Amniotic stem cell (primary cell): ENCODE results near the gene KRT36.

Experiments used
- DNase-seq: peaks from one replicate; lab custom pipeline; 2025; lab: John Stamatoyannopoulos, UW

The KRT36 gene

DNA sequence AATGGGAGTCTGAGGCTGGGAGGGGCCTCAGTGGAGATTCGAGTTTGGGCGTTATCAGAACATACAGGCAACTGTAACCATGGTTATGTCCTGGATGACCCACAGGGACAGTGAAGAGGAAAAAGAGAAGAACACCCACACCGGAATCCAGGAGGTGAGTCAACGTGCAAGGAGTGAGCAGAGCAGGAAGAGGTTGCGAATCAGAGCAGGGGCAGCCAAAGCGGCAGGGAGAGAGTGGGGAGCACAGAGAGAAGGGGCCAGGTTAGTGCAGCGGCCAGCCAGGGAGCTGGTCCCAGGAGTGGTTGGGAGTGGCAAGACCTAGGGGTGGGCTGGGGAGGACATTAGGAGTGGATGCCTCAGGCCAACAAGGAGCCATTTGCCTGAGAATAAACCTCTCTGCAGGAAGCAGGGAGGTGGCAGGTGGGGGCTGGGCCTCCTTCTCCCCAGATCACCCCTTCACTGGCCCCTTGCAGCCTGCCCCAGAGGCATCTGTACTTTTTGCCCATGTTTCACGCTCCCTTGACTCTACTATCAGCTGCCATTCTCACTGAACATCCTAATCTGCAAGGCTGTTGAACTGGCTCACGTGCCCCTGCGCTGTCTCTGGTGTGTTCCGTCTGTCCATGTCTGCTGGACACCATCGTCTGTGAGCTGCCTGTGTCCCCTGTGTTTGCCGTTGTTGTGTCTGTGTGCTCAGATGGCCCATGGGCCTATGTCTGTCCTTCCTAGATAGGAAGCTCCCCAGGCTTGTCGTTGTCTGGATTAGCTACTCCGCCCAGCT lies 10.6 kb upstream of the KRT36 start:
- DNase-seq, result peak; percentile 9

DNA sequence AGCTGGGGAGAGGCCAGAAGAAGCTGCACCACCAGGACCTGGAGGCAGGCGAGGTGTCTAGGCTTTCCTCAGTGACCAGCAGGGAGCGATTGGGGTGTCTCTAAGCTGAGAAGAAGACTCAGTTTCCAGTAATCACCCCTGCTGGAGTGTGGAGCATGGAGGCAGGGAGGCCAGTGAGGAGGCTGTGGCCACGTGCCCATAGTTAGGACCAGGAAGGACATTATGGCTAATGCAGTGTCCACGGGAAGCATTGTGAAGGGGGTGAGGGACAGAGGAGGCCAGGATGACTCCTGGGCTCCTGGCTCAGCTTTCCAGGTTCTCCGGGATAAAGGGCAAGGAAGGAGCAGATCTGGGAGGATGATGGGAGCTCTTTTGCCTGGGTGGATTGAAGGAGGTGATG lies 10.0 kb upstream of the KRT36 start:
- DNase-seq, result no peak

DNA sequence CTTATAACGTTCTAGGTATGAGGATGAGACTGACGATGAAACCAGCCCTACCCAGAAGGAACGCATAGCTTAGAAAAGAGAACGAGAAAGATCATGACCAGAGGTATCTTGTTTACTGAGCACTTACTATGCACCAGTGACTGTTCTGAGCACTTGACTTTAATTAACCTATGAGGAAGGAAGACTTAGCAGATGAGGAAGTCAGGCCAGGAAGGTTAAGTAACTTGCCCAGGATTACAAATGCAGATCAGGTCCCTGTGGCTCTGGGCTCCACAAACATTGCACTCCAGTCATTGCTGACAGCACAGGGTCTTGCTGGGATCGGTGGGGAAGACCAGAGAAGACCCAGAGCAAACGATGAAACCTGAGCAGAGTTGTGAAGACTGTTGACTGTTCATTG lies 8.6 kb upstream of the KRT36 start:
- DNase-seq, result no peak

DNA sequence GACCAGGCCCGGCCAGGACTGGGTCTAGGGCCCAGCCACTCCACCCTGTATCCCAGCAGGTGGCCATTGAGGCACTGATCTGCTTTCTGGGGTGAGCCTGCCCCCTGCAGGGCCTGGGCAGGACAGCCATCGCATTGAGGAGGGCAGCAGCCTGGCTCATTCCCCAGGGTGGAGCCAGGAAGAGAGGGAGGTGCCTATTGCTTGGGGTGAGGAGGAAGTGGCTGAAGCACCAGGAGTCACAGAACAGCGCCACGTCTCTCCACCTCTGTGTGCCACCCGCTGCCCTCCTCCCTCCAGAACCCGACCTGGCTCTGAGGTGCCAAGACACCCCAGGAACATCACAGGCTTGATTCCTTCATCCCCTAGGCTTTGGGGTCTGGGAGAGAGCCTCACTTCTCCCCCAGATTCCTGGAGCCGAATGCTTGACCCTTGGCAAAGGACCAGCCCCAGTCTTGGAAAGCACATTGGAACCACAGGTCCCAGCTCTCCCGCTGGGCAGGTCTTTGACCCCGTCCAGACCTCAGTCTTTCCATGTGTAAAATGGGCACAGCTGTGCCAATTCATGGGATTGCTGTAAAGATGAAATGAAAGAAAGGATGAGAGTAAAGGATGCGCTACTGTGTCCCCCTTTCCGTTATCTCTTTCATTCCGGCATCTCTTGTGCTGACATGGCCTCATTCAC lies 7.2 kb upstream of the KRT36 start:
- DNase-seq, result peak; percentile 16

DNA sequence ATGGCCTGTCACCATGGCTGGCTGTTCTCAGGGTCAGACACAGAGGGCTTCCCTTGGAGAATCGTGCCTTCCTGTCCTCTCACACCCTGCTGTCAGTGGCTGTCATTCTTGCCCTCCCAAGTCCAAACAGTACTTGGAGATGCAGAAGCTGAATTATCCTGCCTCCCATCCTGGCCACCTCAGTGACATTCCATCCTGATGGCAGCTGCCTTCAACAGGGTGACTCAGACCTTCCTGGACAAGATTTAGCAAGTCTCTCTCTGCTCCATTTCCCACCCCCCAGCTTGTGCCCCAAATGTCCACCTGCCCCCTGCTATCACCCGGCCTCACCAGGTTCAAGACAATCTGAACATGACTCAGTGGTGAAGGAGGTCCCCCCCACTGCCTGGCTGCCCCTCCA lies 4.8 kb upstream of the KRT36 start:
- DNase-seq, result no peak

DNA sequence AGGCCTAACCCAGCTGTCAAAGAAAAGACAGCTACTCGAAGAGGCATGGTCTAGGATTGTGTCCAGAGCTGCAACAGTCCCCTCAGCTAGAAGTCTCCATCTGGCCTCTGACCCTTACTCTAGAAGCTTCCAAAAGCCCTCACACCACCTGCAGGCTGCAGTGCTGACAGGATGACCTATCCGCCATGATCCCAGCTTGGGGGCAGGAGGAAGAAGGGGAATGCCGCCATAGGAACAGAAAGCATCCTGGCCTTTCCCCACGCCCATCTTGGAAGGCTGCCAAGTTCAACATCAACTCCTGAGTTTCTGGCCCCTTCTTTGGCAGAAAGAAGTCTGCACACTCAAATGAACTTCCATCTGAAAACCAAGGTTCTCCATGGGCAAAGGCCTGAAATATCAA lies 3.1 kb upstream of the KRT36 start:
- no peak for DNase-seq

DNA sequence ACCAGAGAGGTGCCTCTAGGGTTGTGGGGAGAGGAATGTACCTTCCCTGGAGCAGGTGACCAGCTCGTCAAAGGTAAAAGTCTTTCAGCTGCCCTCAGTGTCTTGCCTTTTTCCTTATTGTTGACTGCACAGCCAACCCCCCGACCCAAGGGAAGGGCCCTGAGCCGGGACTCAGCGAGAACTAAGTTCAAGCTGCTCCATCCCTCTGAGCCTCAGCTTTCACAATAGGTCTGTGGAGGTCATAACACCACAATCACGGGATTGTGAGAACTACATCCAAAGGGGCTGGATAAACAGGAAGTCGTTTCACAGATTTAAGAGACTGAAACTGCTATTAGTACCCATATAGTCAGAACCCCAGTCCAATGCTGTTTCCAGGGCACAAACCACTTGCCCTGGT lies 2.6 kb upstream of the KRT36 start:
- no peak for DNase-seq

DNA sequence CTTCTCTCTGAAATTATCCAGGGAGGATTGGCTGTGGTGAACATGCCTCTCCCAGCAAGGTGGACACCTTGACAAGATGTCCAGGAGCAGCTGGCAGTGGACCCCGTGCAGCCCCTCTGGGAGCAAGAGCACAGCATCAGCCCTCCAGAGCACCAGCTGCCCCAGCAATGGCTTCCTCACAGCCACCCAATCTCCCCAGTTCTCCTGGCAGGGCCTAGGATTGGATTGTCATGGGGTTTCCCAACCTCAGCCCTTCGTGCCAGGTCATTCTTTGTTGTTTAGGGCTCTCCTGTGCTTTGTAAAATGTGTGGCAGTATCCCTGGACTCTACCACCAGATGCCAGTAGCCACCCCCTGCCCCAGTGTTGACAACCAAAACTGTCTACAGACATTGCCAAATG lies 1.8 kb upstream of the KRT36 start:
- no peak for DNase-seq

DNA sequence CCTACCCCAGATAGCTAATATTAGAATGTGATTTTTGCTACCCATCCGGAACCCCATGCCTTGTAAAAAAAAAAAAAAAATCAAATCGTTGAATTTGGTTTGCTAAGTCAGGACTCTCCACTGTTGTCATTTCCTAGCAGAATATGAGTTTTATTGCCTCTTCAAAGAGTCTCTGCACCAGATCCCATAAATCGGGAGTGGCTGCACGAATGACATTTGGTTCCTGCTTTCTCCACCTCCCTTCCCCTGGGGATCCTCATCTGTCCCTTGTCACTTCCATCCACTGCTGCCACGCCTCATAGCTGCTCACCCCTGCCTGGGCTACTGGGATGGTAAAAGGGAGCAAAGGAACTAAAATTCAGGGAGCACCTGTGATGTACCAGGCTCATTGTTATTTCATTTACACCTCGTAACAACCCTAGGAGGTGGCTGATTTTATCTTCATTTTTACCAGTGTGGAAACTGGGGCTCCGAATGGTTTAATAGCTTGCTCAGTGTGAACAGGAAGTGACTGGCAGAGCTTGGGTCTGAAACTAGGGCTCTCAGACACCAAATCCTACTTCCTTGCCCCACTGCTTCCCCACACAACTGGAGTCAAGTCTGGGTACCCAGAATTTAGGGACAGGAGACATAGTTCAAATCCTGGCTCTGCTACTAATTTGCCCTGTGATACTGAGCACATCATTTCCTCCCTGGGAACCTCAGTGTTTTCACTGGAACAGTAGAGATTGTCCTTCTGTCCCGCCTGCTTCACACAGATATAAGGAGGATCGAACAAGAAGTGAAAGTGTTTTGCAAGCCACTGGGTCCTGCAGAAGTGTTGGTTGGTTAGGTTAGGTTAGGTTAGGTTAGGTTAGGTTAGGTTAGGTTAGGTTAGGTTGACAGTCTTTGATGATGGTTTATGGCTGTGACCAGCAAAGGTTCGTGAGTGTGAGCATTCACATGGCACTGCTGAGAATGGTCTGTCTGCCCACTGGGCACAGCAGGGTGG lies 585 bp upstream of the KRT36 start:
- no peak for DNase-seq

DNA sequence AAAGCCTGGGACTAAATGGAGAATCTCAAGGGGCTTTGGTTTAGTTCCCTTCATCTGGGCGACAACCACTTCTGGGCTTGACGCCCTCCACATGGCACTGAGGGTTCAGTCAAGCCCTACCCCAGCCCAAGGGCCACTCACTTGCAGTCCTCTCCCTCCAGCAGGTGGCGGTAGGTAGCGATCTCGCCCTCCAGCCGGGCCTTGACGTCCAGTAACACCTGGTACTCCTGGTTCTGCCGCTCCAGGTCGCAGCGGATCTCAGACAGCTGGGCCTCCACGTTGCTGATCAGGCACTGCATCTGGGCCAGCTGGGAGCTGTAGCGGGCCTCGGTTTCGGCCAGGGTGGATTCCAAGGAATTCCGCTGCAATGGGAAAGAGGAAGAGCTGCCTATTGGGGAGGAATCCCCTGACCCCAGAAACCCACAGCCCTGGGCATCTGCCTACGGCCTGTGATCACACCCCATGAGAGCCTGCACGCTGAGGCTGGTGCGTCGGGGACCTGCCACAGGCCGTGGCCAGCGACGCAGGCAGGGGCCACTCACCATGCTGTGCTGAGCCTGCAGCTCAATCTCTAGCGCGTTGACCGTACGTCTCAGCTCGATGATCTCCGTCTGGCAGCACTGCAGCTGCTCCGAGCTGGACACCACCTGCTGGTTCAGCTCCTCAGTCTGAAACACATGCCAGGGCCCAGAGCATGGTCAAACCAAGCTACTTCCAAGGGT lies 2.7 kb downstream of the KRT36 start:
- DNase-seq, result no peak

DNA sequence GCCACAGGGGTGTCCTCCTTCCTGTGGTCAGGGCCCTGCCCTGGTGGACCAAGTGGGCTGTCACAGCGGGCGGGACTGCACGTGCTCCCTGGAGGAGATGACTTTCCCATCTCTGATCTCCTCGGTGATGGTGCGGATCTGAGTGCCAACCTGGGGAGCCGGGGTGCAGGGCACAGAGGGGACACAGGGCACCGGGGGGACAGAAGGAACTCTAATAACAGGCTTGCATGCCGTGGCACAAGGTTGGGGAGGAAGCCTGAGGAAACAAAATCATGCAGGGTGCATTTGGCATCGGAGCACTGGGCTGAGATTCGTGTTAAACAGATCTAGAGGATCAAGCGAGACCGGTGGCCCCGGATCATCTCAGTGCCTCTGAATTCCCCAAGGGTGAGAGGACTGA lies 3.4 kb downstream of the KRT36 start:
- no peak for DNase-seq

DNA sequence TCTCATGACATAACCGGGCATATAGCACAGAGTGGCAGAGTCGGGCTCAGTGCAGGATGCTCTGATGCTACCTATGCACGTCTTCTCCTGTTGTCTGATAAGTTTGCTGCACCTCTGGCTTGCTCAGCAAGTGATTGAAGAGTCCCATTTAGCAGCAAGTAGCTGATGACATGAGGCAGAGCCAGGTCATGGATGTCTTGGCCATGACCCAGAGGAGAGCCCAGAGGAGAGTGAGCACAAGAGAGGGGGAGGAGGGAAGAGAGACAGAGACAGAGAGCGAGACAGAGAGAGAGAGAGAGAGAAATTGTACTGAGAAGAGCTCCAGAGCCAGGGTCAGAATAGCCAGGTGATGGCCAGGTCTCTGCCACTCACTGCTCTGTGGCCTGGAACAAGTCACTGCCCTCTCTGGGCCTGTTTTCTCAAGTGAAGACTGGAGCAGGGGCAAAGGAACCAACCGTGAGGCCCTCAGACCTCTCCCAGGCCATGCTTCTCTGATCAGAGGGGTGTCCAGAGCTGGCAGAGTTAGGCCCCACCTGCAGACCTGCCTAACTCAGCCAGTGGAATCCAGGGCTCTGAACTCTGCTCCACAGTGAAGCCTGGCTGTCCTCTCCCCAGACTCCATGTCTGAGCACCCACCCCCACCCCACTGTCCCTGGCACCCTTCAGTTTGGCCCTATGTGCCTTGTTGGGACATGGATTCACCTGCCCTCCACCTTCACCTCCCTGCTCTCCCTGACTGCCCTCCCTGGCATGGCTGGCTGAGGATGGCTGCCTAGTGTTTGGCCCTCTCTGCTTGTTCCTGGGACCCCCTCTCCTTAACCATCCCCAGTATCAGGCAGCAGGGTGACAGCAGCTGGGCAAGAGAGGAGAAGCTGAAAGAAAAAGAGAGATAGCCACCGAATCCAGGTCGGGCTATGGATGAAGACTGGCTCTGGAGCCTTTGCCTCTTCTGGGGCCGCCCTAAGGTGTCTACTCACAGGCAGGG lies 4.5 kb downstream of the KRT36 start:
- DNase-seq, result no peak

DNA sequence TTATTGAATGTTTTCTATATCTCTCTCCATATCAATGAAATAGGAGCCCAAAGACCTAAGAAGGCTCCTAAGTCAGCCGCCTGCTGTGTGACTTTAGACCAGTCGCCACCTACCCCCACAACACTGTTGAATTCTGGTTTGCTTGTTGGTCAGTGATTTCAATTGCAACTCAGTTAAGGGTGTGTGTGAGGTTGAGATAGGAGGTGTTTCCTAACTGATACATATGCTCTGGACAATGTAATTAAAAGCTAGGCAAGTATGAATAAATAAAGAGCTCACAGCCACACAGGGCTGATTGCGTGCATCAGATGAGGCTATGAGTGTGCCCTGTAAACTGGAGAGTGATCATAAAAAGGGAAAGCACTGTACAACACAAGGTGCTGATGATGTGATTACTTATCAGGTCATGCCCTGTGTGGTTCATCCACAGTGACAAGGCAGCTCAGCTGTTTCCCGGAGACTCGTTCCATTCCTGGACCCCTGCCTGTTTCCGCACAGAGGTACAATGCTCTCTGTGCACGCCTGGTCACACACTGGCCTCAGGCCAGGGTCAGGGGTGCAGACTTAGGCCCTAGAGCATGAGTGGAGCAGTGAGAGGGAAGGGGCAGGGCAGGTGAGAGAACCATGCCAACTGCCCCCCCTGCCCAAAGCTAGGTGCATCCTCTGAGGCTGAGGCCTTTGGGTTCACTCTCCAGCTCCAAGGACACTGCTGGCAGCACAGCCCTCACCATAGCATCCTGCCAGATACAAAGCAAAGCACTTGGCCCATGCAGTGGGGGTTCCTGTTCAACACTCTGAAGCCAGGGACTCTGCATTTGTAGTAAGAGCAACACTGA lies 5.5 kb downstream of the KRT36 start:
- no peak for DNase-seq

DNA sequence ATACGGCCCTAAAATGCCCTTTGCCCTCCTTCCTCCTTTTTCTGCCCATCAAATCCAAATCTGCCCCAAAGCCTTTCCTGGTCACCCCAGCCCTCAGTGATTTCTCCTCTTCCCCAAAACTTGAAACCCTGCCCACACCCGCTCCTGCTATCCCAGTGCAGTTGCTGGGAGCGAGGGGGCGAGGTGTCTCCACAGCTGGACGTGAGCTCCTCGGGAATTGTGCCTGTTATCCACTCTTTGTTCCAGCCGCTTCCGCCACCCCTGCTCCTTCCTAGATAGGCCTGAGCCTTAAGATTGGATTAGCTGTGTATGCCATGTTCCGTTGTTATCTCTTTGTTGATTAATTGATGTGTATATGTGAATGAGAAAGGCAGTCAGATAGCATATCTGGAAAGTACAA lies 6.2 kb downstream of the KRT36 start:
- DNase-seq, result no peak

DNA sequence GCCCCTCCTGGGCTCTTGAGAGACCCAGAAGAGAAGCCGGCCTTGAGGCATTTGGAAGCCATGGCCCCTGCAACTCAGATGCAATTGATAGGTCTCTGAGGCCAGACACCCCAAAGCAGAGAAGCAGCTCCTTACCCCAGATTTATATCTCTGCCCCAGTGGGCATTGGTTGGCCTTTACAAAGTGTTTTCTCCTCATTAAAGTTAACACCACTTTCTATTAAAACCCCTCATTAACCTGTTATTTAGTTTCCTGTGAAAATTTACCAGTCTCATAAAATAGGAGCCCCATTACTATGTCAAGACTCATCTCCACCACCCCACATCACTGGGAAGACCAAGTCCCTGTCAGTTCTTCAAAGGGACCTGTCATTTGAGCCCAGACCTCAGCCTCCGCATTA lies 8.7 kb downstream of the KRT36 start, which contains the start of gene KRT35:
Gene KRT35, minus strand, starts transcription at position 116 of the 400 bp plus-strand sequence. Its CDS starts 54 bp downstream, at position 62.
- DNase-seq, result no peak

DNA sequence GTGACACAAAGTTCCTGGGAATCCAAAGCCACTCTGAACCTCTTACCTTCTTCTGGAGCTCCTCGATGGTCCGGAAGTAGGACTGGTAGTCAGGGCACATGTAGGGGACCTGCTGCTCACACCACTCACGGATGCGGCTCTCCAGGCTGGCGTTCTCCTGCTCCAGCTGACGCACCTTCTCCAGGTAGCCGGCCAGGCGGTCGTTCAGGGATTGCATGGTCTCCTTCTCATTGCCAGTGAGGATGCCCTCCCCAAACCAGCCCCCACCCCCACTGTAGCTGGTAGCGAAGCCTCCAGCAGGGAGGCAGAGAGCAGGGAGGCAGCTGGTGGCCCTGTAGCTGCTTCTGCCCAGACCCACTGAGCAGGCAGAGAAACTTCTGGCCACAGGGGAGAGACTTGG lies 9.1 kb downstream of the KRT36 start:
- no peak for DNase-seq

DNA sequence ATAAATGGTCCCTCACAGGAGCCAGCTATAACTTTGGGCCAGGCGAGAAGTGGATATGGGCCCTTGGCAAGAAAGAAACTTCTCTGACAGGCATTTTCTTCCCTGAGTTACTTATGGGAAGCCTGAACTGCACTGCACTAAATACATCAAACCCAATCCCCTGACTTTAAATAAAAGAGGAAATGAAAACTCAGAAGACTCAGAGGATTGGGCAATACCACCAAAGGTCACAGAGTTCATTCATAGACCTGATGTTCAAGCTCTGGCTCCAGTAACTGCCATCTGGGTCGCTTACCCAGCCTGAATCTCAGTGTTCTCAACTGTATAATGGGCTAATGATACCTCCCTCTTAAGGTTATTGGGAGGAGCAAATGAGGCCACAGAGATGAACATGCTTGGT lies 9.6 kb downstream of the KRT36 start:
- DNase-seq, result no peak

DNA sequence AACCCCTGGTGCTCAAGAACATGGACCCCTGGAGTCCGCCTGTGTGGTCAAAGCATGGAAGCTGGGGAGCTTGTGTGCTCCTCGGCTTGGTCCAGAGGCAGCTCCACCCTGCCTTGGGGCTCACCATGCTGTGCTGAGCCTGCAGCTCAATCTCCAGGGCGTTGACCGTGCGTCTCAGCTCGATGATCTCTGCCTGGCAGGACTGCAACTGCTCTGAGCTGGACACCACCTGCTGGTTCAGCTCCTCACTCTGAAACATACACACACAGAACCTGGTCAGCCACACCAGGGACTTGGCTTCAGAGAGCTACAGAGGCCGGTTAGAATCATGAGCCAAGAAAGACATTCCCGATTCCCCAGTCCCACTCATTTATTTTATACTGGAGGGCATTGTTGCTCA lies 11.5 kb downstream of the KRT36 start:
- DNase-seq, result no peak
